SKM-1 (cell line): ENCODE results near the gene NIT1.

Source experiments
- DNase-seq: peaks from one replicate; lab custom pipeline; 2025; ENCODE audit not compliant: unreplicated experiment; lab: John Stamatoyannopoulos, UW

The NIT1 gene

GRCh38 chr1:161117759-161118581 is at the start of gene NIT1, which contains the start of gene PFDN2:
TSS of gene NIT1 (plus strand) at chr1:161118105. CDS start at chr1:161118177, 72 bp downstream.
TSS of gene PFDN2 (minus strand) at chr1:161118037. CDS start at chr1:161118026, 11 bp downstream.
- peak; percentile 75 for DNase-seq

GRCh38 chr1:161068306-161069234 is 49.3 kb upstream of the NIT1 start:
- peak; percentile 97 for DNase-seq

- no peak for DNase-seq
These were observed 48.7 kb upstream of the NIT1 start for GRCh38 chr1:161069241-161069640.

GRCh38 chr1:161069731-161070270 is 48.1 kb upstream of the NIT1 start, which contains the start of gene ARHGAP30:
TSS of gene ARHGAP30 (minus strand) at chr1:161069891. CDS start at chr1:161069624, 267 bp downstream.
- peak; percentile 96 for DNase-seq

- no peak for DNase-seq
These were observed 47.1 kb upstream of the NIT1 start for GRCh38 chr1:161070761-161071160.

GRCh38 chr1:161071886-161072371 is 46.0 kb upstream of the NIT1 start:
- DNase-seq, result peak; percentile 60

- no peak for DNase-seq
These were observed 45.0 kb upstream of the NIT1 start for GRCh38 chr1:161072751-161073449.

GRCh38 chr1:161073474-161074121 is 44.3 kb upstream of the NIT1 start:
- DNase-seq, result no peak

GRCh38 chr1:161074676-161075368 is 43.1 kb upstream of the NIT1 start:
- no peak for DNase-seq

GRCh38 chr1:161076410-161076809 is 41.5 kb upstream of the NIT1 start:
- no peak for DNase-seq

GRCh38 chr1:161077426-161077825 is 40.5 kb upstream of the NIT1 start:
- no peak for DNase-seq

GRCh38 chr1:161079436-161080110 is 38.3 kb upstream of the NIT1 start:
- DNase-seq, result no peak

- no peak for DNase-seq
These were observed 37.2 kb upstream of the NIT1 start for GRCh38 chr1:161080441-161081405.

- no peak for DNase-seq
These were observed 36.4 kb upstream of the NIT1 start for GRCh38 chr1:161081519-161081918.

GRCh38 chr1:161082483-161082882 is 35.4 kb upstream of the NIT1 start:
- no peak for DNase-seq

GRCh38 chr1:161082996-161083747 is 34.7 kb upstream of the NIT1 start:
- DNase-seq, result peak; percentile 91
